ENCODE measurements around the gene POU2AF1.

POU2AF1 gene

DNA sequence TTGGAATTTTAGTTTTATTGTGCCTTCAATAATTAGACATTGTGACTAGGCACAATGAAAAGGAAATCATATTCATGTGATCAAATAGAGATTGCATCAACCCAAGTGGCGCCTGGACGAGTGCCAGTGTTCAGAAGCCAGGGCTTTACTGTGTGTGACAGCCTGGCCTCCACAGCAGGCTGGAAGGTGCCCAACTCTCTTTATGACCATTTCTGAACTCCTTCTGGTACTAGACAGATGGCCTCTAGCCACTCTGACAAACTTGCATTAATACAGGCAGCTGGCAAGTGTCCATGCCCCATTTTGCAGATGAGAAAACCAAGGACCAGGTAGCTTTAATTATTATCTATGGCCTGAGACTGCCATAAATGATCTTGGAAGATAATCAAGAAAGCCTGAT, 8.3 kb upstream of the POU2AF1 start:
- DNase-seq (ENCODE audit: low read depth, low spot score) = no peak

DNA sequence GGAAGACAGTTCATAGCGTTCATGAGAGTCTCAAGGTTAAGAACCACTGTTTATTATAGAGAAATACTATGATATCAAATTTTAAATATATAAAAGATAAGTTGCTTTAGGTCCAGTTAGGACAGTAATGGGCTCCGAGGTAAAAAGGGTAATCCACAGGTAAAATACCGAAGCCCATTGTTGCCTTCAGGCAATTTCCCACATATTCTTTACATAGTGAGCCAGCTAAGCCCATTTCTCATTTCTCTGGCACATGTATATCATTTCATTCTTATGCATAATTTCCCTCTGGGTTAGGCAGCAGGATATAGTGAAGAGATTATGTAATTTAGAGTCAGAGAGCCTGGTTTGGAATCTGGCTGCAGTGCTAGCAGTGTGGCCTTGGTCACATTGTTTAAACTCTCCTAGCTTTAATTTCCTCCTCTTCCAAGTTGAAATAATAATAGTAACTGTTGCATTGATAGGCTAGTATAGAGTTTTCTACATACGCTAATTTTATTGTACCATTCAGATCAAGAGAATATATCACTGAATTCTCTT, 7.6 kb upstream of the POU2AF1 start:
- no peak for DNase-seq (ENCODE audit: low read depth, low spot score)

DNA sequence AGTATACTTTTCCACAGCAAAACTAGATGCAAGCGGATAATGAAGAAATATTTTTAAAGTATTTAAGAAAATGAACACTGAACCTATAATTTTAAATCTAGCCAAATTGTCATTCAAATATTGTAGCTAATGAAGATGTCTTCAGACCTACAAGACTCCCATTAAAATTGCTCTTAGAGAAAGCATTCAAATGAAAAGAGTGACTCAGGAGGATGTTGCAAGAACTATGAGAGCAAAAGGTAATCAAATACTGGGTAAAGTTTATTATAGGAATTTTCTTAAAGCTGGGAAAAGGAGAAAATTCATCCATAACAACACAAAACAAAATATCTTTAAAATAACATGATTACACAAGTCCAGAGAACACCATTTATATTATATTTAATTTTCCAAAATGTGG, 5.4 kb upstream of the POU2AF1 start:
- DNase-seq (ENCODE audit: low read depth, low spot score) = no peak

DNA sequence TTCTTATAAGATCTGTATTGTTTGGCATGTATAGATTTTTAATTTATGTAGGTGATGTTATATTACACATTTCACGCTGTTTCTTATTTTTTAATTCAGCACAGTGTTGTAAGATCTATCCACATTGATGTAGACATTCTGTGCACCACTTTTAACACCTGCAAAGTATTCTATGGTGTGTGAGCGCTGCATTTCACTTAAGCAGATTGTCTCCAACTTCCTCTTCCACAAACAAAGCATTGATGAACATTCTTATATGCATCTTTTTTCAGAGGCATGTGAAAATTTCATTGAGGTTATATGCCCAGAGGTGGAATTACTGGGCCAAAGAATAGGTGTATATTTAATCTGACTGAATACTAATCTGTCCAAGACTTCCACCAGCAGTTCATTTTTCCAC, 3.4 kb upstream of the POU2AF1 start:
- no peak for DNase-seq (ENCODE audit: low read depth, low spot score)

DNA sequence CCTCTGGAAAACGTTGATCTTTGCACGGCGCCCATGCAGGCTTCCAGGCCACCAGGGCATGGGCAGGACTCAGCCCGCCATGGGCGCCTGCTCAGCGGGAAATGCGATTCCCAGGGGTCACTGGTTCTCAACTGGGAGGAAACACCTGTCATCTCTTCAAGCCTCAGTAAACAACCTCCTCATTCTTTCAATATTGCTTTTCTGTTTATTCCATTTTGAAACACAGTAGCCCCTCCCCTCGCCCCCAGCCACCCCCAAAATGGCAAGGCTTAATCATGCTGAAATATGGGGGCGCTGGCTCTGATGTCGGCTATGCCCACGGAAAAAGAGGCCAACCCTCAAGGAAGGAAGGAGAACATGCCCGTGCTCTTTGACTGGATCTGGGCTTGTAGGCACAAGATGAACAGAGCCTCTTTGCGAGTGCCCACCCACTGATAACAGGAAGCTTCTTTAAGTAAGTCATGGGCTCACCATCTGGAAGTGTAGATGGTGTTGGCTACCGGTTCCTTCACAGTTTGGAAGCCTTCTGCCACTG, 594 bp upstream of the POU2AF1 start:
- no peak for DNase-seq (ENCODE audit: low read depth, low spot score)

DNA sequence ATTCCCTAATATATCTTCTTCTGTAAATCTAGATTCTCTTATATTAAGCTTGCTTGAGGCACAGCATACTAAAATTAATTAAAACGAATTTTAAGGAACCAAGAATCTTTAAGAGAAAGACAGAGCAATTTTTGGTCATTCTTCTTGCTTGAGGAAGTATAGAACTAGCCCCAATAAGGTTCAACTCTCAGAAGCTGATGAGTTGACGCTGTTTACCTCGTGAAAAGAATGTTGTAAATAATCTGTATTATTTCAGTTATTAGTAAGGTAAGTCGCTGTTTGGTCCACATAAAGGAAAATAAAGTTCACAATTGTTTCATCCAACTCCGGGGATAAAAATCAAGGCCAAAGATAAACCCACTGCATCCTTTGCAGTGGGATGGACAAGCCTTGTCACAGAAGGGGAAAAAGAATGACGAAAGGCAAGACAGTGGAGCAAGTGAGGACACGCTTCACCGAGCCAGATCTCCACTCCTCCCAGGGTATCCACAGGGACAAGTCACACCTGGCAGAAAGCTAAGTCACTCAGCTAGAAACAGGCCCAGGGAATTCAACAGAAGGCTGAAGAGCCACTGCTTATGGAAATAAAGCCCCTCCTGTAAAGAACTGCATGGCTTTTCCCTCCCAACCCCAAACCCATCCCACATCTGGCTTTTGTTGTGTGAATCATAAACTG, 752 bp downstream of the POU2AF1 start:
- no peak for DNase-seq (ENCODE audit: low read depth, low spot score)

DNA sequence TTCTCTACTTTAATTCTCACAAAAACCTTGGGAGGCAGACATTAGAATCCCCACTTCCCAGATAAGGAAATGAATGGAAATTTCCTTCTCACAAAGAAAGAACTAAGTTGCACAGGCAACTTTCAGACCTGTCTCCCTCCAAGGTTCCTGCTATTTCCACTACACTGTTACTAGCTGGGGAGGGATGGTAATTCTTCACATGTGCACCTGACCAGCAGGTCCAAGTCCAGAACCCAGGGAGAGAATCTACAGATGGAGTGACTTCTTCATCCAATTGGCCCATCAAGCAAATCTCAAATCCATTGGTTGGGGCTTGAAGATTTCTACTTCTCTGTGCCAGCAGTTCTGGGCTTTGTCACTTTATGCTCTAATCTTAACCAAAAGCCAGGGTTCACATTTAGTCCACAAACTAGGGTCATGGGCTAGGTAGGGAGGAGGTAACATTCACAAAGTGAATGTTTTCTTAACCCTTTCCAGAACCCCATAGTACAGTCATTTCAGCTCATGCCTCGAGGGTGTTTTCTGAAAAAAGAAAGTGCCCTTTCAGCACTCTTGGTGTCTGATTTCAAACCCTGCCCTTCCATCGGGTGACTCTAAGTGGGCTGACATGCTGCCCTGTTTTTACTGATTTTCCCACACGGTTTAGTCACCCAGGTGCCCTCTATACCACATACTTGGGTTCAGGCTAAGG, 2.7 kb downstream of the POU2AF1 start:
- DNase-seq (ENCODE audit: low read depth, low spot score) = no peak

DNA sequence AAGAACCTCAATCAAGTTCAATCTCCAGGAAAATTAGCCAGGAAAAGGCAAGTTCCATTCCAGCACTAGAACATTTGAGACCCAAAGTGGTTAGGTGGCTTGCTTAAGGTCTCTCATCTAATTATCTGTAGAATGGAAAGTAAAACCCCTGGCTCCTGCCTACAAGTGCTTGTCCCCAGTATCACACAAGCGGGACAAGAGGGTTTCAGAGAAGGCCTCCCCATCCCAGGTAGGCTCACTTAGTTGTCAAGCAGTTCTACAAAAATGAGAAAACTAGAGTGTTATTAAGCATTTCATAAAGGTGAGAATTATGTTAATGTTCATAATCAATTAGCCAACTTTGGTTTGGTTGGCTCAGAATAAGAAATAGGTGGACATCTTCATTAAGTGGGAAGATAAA, 5.5 kb downstream of the POU2AF1 start:
- DNase-seq (ENCODE audit: low read depth, low spot score) = no peak

DNA sequence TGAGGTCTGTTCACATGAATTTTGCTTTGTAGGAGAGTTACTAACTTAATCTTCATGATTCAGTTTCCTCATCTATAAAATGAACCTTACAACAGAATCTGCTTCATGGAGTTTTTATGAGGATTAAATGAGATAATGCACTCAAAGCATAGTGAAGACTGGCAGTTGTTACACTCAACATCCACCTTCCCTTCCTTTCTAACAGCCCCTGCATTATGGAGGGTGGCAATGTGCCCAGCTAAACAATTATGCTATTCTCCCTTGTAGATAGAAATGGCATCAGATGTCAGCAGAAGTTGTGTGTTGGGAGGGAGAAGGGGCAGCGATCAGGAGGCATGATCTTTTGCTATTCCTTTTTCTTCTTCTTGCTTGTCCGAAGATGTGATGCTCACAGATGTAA, 6.5 kb downstream of the POU2AF1 start:
- DNase-seq (ENCODE audit: low read depth, low spot score) = no peak

DNA sequence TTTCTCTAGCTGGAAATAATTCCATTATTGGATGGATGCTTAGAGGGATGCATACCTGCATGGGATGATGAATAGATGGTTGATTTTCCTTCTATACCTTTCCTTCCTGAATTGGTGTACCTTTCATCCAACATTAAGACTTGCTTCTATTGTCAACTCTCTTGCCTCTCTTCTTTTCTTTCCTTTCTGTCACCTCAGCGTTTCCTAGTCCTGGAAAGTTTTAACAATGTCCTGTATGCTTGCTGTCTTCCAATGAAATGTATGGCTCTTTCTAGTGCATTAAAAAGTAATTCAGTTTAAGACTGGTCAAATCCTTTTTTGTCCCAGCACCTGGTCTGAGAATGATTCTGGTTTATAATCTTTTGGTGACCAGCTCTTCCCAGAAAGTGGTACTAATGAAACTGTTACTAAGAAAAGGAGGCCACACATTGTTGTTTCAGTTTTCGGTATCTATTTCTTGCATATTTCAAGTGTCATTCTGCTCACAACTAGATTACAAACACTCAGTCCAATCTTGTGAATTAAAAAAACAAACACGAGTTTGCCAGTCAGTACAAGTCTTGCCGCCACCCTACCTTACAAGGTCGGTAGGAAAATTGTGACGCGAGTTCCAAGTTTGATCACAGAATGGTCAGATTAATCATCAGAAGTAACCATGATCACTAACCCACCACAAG, 8.0 kb downstream of the POU2AF1 start:
- no peak for DNase-seq (ENCODE audit: low read depth, low spot score)

DNA sequence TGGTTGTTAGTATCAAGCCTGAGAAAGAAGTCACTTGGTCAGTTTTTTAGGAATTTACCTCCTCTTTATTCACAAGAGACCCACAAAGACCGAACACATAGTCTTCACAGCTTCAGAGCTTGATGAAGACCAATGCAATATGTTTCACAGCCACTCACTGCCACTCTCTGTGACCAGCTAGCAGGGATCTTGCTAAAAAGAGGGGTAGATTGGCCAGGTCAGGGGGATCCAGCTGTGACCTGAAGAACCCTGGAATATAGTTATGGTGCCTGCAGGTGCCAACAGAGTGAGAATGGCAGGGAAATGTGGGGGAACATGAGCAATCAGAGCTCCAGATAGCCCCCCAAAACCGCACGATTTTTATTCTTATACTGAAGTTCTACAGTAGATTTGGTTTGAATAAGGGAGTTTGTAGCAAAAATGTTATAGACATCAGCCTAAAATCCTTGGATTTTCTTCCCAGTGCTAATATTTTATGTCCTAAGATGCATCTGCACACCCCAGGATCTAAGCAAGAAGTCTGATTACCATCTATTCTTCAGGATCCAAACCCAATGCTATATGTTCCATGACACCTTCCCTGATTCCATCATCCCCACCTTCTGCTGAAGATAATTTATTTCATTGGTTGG, 8.7 kb downstream of the POU2AF1 start:
- no peak for DNase-seq (ENCODE audit: low read depth, low spot score)

DNA sequence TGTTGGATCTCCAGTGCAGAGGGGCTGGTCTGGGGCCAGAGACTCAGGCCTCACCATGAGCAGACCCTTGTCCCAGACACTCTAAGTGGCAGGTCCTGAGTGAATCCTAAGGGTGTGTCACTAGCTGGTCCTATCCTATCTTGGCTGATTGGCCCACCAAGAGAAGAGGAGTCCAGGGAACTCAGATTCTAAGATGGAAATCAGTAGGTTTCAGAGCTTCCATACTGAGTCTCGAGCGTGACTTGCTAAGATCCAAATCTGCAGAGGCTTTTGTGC, 10.9 kb downstream of the POU2AF1 start:
- no peak for DNase-seq (ENCODE audit: low read depth, low spot score)

DNA sequence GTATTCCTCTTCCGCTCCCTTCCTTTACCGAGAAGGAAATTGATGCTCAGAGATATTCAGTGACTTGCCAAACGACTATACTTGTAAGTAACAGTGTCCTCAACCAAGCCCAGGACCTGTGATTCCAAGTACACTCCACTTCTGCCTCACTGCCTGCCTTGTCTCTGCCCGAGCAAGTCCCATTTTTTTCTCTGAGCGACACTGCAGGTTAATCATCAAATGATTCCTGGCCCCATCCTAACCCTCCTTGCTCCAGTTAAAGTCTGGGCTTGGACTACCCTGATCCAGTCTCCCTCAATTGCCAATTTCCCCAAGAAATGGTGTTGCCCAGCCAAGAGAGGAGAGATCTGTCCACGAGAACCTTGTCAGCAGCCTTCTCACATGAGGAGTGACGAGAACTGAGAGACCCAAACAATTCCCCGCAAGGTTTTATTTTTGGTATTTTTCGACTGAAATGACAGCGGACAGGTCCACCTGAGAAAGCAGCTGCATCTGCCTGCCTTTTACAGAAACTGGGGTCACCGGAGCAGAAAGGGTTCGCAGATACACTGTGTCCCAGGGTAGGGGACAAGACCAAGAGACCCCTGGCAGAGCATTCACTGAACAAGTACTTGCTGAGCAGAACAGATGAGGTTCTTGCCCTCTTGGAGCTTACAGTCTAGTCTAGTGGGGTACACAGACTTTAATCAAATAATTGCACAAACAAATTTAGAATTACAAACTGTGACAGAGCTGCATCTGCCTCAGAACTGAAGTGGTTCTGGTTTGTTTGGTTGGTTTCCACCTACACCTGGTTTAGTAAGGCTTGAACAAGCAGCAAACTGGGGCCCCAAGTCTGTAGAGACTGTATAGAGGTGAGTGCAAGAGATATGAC, 11.4 kb downstream of the POU2AF1 start:
- no peak for DNase-seq (ENCODE audit: low read depth, low spot score)

DNA sequence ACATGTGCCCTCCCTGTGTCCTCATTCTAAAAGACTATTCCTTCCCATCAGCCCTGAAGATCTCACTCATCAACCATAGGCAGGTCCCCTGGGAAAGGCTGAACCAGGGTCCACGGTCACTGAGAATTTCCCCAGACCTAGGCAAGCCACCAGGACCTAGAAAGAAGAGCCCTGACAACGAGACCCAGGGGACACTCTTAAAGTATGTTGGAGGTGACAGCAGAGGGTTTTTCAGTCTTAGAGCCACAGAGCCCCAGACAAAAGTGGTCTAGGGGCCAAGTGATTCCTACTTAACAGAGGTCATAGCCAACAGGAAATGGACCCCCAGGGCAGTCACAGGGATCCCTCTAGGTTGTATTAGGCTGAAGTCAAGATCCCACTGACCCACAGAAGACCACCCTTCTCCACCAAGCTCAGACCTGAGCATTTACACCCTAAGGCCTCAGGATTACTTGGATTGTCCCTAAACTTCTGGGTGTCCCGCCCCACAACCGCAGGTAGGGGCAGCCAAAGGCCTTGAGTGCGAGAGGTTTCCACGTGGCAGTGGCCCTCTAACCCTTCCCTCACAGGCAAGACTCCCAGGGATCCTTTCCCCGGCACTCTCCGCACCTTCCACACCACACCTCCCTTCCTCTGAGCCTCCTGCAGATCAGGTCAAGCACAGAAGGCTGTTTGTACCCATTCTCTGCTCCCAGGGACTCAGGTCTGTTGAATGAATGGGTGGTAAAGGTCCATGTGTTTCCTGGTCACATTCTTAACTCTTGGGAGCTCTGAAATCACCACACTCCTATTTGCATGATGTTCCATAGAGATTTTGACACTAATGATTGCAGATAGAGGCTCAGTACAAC, 12.3 kb downstream of the POU2AF1 start:
- DNase-seq (ENCODE audit: low read depth, low spot score) = no peak

DNA sequence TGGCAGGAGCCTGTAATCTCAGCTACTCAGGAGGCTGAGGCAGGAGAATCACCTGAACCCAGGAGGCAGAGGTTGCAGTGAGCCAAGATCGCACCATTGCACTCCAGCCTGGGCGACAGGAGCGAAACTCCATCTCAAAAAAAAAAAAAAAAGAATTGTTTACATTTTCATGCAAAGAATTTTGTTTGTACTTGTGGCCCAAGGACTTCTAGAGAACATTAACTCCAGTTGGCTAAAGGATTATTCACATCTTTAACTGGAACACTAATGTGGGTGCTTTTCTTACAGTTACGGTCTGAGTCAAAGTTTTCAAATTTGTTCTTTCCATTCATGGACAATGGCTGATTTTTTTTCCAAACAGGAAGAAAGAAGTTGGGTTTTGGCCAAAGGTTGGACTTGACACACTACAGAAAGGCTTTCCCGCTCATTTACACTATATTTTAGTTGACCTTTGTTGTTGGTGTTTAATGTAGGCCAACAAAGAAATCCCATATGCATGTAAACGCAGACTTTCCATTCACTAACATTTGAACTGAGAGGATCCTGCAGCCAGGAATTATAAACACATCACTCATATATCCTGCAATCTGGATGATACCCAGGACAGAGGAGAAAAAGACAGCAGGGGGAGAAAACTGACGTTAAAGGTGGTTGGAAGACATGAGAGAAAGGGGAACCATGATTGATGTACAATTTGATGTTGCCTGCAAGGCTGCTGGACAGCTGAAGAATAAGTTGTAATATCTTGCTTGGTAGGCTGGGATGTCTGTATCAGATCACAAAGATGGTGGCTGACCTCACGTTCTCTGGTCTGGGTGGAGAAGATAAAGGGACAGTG, 13.1 kb downstream of the POU2AF1 start:
- no peak for DNase-seq (ENCODE audit: low read depth, low spot score)

DNA sequence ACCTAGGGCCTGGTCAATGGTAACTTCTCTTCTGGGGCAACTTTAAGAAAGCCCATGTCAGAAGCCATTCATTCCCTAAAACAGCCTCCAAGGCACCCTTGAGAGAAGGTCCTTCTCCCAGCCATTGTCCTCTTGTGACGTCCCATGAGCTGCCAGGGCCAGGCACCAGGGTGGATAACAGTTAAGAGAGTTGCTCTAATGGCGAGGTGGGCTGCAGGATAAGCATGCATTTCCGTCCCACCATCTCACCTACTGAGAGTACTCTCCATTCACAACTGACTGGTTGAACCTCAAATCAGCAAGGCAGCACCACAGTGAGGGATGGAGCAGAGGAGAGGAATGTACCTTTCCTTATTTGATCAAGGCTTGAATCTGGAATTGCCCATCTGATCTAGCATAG, 14.6 kb downstream of the POU2AF1 start:
- DNase-seq (ENCODE audit: low read depth, low spot score) = no peak

DNA sequence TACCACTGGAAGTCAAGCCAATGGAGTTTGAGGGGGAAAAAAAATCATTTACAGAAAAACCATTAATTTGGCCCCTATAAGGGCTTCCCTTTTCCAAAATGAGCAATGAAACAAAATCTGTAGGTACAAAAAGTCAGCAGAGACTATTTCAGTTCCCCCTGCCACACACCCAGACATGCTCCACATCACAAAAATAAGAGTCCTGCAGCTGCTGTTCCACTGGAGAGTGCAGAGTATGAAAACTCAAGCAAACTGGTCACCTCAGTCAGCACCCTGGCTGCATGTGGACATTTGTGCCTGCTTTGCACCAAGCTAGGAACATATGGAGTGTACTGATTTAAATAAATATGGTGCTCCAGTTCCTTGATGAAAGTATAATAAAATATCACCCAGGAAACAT, 15.1 kb downstream of the POU2AF1 start:
- DNase-seq (ENCODE audit: low read depth, low spot score) = no peak

DNA sequence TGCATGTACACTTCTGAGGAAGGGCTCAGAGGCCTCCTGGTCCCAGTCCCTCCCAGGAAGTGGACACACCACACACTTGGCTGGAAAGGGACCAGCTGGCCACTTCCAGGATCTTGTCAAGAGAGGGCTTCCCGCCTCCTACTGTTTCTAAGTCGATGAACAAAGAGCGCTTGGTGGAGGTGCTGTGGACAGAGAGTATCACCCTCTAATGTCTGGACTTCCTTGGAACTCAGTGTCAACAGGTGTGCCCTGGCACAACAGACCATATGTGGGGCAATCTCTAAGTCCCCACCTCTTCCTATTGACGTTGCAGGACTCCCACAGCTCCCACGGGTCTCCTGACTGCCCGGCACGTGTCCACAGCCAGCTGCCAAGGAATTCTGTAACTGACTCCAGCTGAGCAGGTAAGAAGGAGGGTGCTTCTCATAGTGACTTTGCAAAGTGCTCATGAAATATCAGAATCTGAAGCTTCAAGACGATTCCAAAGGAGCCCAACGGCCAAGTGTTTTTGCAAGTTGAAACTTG, 16.1 kb downstream of the POU2AF1 start:
- no peak for DNase-seq (ENCODE audit: low read depth, low spot score)

DNA sequence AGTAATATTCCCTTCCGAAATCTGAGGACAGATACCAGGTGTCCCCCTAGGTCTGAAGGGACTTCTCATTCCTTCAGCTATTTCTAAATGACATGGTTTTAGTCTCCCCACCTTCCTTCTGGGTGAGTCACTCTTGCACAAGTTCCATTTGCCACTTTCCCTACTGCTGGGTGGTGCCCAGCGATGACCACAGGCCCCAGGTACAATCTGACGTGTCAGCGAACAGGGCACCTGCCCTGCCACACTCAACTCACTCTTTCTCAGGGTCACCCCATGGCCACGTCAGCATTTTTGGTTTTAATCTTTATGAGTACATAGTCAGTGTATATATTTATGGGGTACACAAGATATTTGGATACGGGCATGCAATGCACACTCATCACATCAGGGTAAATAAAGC, 17.2 kb downstream of the POU2AF1 start:
- DNase-seq (ENCODE audit: low read depth, low spot score) = no peak

Data from astrocyte of the hippocampus (primary cell).